Uterus (tissue), 4 donors: Measurements from ENCODE around the gene CD300E. TPM values are rescaled to one million over a fixed set of nuclear protein-coding genes. Genes with fewer than 3 reads are reported as not detected.

Experiments
- DNase-seq, 2 donors: peaks; one replicate each; pipeline ENCODE4 v3.0.0-alpha.2; 2019 to 2020
- H3K27ac ChIP-seq, 2 donors: fragments of 200-600 bp; sonication (generic); 1 replicate in 1 of 2; 2 replicates in 1 of 2; pipeline ENCODE4 v1.5.1; 2016 to 2018
- H3K27me3 ChIP-seq, 2 donors: fragments of 200-600 bp; sonication (generic); one replicate each; pipeline ENCODE4 v1.5.1; 2018 to 2019; ENCODE audit warnings: control low read depth in 1 of 2
- H3K36me3 ChIP-seq, 2 donors: fragments of 200-600 bp; sonication (generic); one replicate each; pipeline ENCODE4 v1.5.1; 2019; ENCODE audit warnings: control low read depth in 1 of 2
- H3K4me1 ChIP-seq, 2 donors: fragments of 200-600 bp; sonication (generic); one replicate each; pipeline ENCODE4 v1.5.1; 2018 to 2019; ENCODE audit warnings: control low read depth in 1 of 2
- H3K4me3 ChIP-seq, 2 donors: fragments of 200-600 bp; sonication (generic); 1 replicate in 1 of 2; 2 replicates in 1 of 2; pipeline ENCODE4 v1.5.1; 2018 to 2019; ENCODE audit warnings: mild to moderate bottlenecking in 1 of 2
- H3K9me3 ChIP-seq, 2 donors: fragments of 200-600 bp; sonication (generic); one replicate each; pipeline ENCODE4 v1.5.1; 2019; ENCODE audit warnings: control low read depth in 1 of 2
- POLR2A ChIP-seq, 2 donors: fragments of 450-650 bp; IDR thresholded peaks; one replicate each; pipeline ENCODE4 v1.6.1; 2016; ENCODE audit warnings: antibody characterized with exemption in 2 of 2, mild to moderate bottlenecking in 1 of 2, moderate library complexity in 1 of 2
- intact Hi-C: fragments of 100-400 bp; cut with DNase I; formaldehyde crosslinking; loops from one replicate; pipeline ENCODE4 v1.15.1; 2023; ENCODE audit warnings: low total_unique reads
- total RNA-seq, 4 donors: library from RNA; depleted of rRNA in 3 of 4; stranded (reverse); fragments of >200 nt in 3 of 4; gene quantifications; one replicate each; pipeline versions ENCODE4 v1.1.0 to v1.2.4, GENCODE V29; 2014 to 2023
- TF ChIP-seq, protein P1 (sequence below), 4 experiments: fragments of 200-600 bp in 2 of 4; fragments of 450-650 bp in 2 of 4; sonication (generic) in 2 of 4; IDR thresholded peaks; one replicate each; pipeline ENCODE4 v1.5.1; 2016 to 2019; ENCODE audit warnings: antibody characterized with exemption in 4 of 4, mild to moderate bottlenecking in 2 of 4, moderate library complexity in 1 of 4
- donor health status: DM: yes; HTN: yes; CAD: no.

CD300E gene
- total RNA-seq, 4 donors from 2014 or later: 0.07 to 0.88 TPM; not detected in 2

DNA sequence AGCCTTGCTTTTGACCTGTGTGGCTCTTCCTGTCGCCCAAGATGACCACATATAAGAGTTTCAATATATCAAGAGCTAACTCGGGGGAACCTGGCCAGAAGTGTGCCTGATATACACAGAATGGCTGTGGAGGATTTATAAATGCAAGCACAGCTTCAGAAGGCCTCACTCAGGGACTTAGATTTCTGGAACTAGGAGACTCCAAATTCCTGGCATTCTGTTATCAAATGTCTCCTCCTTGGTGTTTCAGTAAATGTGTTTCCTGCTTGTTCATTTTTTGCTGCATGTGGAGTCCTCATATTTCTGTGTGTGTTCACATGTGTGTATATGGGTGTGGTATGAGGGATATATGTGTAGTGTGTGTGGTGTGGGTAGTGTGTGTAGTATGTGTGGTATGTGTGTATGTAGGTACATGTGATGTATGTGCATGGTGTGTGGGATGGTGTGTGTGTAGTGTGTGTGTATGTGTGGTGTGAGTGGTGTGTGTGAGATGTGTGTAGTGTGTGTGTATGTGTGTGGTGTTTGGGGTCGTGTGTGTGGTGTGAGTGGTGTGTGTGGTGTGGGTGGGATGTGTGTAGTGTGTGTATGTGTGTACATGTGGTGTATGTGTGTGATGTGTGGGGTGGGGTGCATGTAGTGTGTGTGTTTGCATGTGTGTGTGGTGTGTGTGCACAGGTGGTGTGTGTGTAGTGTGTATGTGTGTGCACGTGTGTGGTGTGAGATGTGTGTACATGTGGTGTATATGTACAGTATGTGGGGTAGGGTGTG is 55.2 kb downstream of the CD300E start:
- no peaks in the 10 kb centered on the region for H3K36me3 ChIP-seq
- H3K27me3 ChIP-seq: no peaks in the 10 kb centered on the region
- TF ChIP-seq POLR2A (IDR thresholded peaks at IDR 0.05): no peak
- TF ChIP-seq, protein P1, sequence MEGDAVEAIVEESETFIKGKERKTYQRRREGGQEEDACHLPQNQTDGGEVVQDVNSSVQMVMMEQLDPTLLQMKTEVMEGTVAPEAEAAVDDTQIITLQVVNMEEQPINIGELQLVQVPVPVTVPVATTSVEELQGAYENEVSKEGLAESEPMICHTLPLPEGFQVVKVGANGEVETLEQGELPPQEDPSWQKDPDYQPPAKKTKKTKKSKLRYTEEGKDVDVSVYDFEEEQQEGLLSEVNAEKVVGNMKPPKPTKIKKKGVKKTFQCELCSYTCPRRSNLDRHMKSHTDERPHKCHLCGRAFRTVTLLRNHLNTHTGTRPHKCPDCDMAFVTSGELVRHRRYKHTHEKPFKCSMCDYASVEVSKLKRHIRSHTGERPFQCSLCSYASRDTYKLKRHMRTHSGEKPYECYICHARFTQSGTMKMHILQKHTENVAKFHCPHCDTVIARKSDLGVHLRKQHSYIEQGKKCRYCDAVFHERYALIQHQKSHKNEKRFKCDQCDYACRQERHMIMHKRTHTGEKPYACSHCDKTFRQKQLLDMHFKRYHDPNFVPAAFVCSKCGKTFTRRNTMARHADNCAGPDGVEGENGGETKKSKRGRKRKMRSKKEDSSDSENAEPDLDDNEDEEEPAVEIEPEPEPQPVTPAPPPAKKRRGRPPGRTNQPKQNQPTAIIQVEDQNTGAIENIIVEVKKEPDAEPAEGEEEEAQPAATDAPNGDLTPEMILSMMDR (IDR thresholded peaks at IDR 0.05): no peak
- DNase-seq: no peak
- no peaks in the 10 kb centered on the region for H3K9me3 ChIP-seq
- intact Hi-C loops: no loop called here
- no peaks in the 10 kb centered on the region for H3K4me1 ChIP-seq
- no peak overlapping the region for H3K4me3 ChIP-seq
- H3K27ac ChIP-seq: no peak overlapping the region

DNA sequence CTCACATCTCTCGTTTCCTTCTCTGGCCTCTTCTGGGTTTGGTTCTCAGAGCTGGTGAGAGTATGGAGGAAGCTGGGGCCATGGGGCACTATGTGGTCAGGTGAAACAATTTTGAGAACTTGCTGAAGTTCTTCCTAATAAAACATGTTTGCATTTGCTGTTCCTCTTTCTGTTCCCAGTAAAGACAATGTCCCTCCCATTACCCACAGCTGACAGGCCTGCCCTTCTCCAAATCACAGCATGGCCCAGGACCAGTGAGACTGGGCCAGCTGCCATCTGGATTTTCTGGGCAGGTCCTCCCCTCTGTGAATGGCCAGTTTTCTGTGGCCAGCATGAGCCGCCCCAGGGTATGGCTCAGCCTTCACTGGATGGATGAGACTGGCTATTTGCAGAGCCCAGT is 56.1 kb downstream of the CD300E start, which contains the start of gene CD300H:
Gene CD300H, minus strand, starts transcription at position 113 of the 400 bp plus-strand sequence.
- intact Hi-C loops: no loop called here
- H3K4me1 ChIP-seq: no peaks in the 10 kb centered on the region
- no peaks in the 10 kb centered on the region for H3K27me3 ChIP-seq
- H3K4me3 ChIP-seq: no peak within 1 kb of the TSS
- TF ChIP-seq POLR2A (IDR thresholded peaks at IDR 0.05): no peak
- TF ChIP-seq, protein P1 (IDR thresholded peaks at IDR 0.05): no peak
- no peak within 1 kb of the TSS for H3K27ac ChIP-seq
- H3K9me3 ChIP-seq: no peaks in the 10 kb centered on the region
- no peaks in the 10 kb centered on the region for H3K36me3 ChIP-seq
- no peak for DNase-seq

DNA sequence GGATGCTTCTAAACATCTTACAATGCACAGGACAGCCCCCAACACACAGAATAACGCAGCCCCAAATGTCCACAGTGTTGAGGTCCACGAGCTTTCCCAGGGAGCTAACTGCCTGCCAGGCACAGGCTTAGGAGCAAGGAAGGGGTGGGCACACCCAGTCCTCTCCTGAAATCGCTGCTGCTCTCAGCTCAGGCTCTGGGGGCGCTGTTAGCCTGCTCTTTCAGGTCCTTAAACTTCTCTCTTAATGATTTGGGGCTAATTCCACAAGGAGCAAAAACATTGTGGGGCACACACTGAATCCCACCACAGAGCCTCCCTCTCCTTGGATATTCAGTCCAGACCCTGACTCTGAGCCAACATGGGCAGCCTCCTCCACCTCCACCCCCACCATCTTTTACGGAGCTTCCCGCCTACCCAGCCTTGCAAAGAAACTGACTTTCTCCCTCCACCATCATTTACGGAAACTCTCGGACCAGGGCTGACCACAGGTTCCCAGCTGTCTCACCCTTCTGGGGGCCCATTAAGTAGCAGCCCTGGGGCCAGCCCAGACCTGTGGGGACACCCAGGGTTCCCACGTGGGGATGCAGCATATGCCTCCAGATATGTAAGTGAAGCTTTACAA is 57.3 kb downstream of the CD300E start:
- Histone ChIP-seq H3K36me3 (no peaks in the 10 kb centered on the region), H3K4me1 (no peaks in the 10 kb centered on the region), H3K9me3 (no peaks in the 10 kb centered on the region), H3K4me3 (no peak overlapping the region), H3K27me3 (no peaks in the 10 kb centered on the region), H3K27ac (no peak overlapping the region)
- intact Hi-C loops: no loop called here
- DNase-seq: no peak
- TF ChIP-seq POLR2A (IDR thresholded peaks at IDR 0.05): no peak
- TF ChIP-seq, protein P1 (IDR thresholded peaks at IDR 0.05): peak in 1 of 4 experiments; percentile 27

DNA sequence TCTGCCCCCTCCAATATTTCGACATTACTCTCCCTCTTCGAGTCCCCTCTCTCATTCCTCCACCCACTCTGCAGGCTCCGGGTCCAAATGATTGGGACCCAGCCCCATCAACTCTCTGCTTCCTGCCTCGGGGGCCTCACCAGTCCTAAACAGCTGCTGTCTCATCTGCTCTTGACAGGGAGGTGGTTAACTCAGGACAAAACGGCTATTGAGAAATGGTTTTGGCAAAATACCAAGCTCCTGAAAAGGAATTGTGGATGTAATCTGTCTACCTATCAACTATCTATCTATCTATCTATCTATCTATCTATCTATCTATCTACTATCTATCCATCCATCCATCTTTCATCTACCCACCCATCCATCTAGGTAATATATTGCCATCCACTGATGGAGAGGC is 58.4 kb downstream of the CD300E start:
- no peaks in the 10 kb centered on the region for H3K36me3 ChIP-seq
- intact Hi-C loops: no loop called here
- H3K27ac ChIP-seq: no peak overlapping the region
- no peaks in the 10 kb centered on the region for H3K27me3 ChIP-seq
- H3K9me3 ChIP-seq: no peaks in the 10 kb centered on the region
- no peak for DNase-seq
- H3K4me3 ChIP-seq: no peak overlapping the region
- TF ChIP-seq POLR2A (IDR thresholded peaks at IDR 0.05): no peak
- TF ChIP-seq, protein P1 (IDR thresholded peaks at IDR 0.05): no peak
- H3K4me1 ChIP-seq: no peaks in the 10 kb centered on the region

DNA sequence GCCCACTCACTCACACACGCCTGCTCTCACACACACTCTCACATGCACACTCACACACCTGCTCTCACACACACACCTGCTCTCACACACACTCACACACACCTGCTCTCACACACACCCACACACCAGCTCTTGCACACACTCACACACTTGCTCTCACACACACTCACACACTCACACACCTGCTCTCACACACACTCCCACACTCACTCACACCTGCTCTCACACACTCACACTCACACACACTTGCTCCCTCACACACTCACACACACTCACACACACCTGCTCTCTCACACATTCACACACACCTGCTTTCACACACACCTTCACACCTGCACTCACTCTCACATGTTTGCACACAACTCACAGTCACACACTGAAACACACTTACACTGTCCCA is 60.2 kb downstream of the CD300E start:
- Histone ChIP-seq H3K27me3 (no peaks in the 10 kb centered on the region), H3K36me3 (no peaks in the 10 kb centered on the region), H3K4me1 (no peaks in the 10 kb centered on the region), H3K27ac (no peak overlapping the region), H3K4me3 (no peak overlapping the region), H3K9me3 (no peaks in the 10 kb centered on the region)
- DNase-seq: no peak
- TF ChIP-seq POLR2A (IDR thresholded peaks at IDR 0.05): no peak
- TF ChIP-seq, protein P1 (IDR thresholded peaks at IDR 0.05): no peak
- intact Hi-C loops: no loop called here
